ENCODE data around the gene ZNF747. TPM values are rescaled to one million over a fixed set of nuclear protein-coding genes. Genes with fewer than 3 reads are reported as not detected.
"Not testable (repeated sequence)": the region's sequence is repeated elsewhere in the genome, so short reads cannot be mapped to it uniquely, and the experiment has no call there.

Gene ZNF747
- total RNA-seq, 1 experiment from 2014 or later = 6.9 TPM

DNA sequence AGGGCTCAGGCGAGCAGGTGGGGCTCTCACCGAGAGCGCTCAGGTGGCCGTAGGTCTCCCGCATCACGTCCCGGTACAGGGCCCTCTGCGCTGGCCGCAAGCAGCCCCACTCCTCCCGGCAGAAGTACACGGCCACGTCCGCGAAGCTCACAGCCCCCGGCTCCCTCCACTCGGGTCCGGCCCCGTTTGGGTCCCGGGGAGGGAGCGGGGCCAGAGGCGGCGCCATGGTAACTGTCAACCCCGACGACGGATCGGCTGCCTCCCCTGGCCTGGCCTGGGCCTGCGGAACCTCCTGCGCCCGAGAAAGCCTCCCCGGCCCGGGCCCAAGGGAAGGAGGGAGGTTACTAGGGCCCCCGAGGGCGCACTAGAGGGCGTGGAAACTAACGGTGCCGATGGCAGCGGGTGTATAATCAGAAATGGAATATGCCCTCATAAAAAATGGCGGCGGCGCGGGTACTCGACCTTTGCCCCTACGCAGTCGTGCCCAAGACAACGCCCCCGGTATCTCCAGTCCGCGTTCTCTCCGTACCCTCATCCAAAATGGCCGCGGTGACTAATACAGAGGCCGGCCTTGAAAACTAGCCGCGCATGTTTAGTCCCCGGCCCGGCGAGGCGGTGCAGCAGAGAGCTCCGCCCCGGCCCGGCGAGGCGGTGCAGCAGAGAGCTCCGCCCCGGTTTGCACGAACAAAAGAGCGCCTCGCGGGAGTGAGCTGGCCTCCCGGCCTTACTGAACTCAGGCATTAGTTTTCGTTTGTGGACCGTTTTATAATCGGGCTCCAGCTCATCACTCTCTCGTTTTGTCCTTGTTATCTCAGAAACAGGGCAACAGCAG lies 23.5 kb upstream of the ZNF747 start, which contains the start of gene ZNF764:
TSS of gene ZNF764 (minus strand) at position 418 of the 832 bp plus-strand sequence. CDS start at position 226, 192 bp downstream.
- DNase-seq (ENCODE audit: low read depth) = peak; percentile 97

DNA sequence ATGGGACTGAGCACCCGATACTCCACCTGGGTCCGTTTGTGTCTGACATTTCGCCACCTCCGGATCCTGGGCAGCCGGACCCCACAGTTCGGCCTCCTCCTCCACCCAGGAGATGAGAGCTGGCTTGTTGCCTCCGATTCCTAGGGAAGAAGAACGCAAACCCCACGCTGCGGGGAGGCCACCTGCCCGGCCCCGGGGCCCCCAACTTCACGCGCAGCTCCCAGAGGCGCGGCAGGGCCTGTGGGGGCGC lies 23.0 kb upstream of the ZNF747 start:
- no peak for DNase-seq (ENCODE audit: low read depth)

DNA sequence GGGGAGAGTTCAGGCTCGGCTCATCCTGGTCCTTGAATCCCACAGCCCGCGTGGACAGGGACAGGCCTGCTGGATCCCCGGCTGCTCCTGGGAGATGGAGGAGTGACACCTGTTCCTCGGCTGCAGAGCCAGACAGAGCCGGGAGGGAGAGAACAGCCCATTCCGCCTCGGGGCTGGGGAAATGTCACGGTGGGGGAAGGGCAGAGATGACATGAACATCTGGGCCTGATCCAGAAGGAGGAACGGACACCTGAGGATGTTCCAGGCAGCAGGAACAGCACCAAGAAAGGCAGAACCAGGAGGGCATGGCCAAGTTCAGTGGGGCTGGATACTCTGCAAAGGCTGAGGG lies 21.4 kb upstream of the ZNF747 start:
- DNase-seq (ENCODE audit: low read depth) = no peak

DNA sequence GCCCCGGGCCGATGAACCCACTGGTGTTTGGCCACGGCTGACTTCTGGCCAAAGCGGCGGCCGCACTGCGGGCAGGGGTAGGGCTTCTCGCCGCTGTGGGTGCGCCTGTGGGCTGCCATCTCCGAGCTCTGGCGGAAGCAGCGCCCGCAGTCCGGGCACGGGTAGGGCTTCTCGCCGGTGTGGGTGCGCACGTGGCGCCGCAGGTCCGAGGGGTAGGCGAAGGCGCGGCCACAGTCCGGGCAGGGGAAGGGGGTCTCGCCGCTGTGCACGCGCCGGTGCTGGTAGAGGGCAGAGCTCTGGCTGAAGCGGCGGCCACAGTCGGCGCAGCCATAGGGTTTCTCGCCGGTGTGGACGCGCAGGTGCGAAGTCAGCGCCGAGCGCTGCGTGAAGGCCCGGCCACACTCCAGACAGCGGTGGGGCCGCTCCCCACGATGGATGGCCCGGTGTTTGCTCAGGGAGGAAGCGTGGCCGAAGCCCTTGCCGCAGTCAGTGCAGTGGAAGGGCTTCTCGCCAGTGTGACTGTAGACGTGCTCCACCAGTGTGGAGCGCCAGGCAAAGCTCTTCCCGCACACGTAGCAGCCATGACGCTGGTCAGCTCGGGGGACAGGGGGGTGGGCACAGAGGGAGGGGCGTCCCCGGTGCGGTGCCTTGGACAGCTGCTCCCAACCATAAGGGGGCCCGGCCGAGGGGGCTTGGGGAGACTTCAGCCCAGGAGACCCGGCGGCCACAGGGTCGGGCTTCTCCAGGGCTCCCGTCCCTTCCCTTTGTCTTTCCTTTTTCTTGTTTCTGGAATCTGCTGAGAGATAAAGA lies 20.9 kb upstream of the ZNF747 start:
- no peak for DNase-seq (ENCODE audit: low read depth)

DNA sequence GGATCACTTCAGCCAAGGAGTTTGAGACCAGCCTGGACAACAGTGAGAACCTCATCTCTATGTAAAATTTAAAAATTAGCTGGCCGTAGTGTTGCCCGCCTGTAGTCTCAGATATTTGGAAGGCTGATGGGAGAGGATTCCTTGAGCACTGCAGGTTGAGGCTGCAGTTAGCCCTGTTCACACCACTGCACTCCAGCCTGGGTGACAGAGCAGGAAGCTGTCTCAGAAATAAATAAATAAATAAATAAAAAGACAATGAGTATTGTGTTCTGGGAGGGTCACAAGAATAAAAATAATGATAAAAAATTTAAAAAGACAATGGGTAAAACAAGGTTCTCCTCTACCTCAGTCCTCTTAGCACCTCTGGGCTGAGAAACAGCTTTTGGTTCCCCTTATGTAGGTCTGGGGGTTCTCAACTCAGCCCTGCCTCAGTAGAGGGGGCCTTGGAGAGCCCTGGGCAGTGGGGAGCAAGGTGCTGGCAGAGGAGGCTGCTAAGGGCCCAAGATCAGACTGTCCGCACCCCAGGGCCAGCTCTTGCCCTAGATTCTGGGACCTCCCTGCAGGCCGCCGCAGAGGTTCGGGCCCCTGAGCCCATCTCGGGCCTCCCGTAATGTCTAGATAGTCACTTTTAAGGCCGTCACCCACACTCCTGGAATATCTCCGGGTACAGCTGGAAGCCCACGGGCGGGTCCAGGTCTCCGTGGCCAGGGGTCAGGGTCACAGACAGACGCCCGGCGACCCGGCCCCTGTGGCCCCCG lies 20.1 kb upstream of the ZNF747 start:
- DNase-seq (ENCODE audit: low read depth) = no peak

DNA sequence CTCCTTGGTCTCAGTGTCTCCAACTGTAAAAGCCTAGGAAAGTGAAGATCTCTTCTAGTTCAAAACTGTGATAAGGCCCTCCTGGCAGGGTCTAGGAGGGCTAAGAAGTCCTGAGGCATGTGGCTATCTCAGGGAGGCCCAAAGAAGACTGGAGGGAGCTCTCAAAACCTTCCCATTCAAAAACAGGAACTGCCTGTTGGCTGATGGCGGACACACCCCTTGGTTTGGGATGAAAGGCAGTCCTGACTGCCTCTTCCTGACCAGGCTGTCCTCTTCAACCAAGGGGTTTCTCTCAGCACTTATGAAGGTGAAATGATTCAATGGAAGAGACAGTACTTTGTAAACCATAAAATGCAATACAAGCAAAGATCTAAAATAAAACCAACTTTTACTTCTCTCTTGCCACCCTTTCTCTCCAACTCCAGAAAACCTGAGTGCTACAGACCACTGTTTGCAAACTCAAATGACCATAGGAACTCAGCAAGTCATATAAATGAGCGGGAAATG lies 18.8 kb upstream of the ZNF747 start:
- DNase-seq (ENCODE audit: low read depth) = no peak

DNA sequence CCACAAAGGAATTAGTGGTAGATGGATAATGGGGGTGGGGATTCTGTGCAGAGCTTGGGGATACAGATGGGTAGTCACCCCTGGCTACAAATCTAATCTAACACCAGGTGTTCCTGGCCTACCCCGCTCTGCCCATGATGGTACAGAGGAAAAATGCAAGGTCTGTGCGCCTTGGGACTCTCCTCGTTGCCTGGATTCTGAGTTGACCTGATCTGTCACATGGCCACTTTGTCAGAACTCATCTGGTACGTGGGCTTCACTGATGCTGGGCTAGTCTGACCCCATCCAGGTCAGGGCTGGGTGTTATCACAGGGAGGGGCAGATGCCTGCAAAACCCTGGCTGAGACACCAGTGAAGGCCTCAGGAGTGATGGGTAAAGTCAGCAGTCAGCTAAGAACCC lies 18.3 kb upstream of the ZNF747 start:
- DNase-seq (ENCODE audit: low read depth) = no peak

DNA sequence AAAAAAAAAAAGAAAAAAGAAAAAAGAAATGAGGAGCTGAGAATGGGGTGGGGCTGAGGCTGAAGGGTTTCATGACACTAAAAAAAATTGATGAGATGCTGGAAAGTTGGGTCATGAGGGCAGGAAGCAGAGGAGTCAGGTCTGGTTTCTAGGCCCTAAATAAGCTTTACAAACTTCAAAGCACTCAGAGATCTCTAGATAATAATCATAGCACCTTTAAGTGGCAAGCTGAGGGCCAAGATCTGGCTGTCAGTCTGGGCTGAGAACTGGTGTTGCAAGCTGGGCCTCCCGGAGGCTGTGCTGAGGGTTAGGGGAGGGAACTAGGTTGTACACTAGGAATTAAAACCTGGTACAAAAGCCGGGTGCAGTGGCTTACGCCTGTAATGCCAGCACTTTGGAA lies 17.1 kb upstream of the ZNF747 start:
- no peak for DNase-seq (ENCODE audit: low read depth)

DNA sequence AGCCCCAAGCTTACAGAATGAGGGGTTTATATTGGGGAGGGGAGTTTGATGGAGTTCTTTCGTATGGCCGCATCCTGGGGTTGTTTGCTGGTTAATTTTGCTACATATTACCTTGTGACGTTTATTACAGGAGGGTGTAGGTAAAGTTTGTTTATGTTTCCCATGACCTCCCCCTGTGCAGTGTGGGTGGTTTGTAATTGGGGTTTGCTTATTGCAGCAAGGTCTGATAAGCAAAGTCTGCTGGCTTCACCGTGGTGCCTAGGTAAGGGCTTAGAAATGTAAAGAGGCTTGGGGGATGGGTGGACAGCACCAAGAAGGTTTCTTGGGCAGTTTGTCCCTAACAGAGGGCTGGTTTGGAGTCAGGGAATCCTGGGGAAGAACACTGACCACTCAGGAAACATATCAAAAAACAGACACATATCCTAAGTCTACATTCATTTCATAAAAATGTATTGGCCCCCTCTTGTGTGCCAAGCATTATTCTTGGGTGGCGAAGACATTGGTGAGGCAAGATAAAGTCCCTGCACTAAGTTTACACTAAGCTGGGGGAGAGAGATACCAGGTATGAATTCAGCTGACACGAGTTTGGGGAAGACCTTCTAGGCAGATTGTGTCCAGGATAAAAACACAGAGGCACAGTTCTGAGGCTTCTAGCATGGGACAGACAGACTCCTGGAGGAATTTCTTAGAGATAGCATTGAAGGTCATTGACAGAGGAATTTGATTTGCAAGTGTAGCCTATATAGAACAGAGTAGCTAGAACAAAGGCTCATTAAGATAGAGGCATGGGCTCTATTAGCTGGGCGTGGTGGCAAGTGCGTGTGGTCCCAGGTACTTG lies 14.0 kb upstream of the ZNF747 start:
- DNase-seq (ENCODE audit: low read depth) = no peak

DNA sequence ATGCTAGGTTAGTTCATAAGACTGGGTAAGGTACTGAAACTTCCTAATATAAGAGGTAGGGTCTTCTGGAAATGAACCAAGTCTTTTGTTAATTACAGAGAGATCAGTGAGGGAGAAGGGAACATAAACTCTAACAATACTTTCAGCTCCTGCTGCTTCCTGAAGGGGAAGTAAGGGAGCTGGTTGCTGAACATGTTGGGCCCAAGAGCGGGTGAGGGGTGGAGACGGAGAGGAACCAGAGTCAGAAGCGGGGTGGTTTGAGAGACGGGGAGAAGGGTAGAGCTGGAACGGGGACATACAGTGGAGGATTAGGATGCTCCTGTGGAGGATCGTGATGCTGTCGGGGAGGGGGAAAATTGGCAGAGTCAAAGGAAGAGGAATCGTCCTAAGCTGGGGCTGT lies 11.5 kb upstream of the ZNF747 start:
- no peak for DNase-seq (ENCODE audit: low read depth)

DNA sequence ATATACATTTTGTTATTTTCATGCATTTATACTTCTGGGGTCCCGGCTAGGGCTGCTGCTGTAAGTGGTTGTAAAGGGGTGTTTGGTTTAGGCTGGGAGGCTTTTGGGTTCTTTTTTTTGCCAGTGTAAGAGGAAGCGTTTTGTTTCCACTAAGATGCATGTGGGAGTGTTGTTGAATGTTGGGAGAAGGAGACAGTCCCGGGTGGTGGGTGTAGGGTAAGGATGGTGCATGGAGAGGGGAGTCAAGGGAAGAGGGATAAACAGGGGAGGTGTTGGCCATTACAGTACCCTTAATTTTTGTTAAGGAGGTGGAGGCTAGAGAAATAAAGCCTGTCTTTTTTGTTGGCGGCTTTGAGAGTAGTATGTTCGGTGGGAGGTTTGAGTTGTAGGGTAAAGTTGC lies 8.4 kb upstream of the ZNF747 start:
- no peak for DNase-seq (ENCODE audit: low read depth)

DNA sequence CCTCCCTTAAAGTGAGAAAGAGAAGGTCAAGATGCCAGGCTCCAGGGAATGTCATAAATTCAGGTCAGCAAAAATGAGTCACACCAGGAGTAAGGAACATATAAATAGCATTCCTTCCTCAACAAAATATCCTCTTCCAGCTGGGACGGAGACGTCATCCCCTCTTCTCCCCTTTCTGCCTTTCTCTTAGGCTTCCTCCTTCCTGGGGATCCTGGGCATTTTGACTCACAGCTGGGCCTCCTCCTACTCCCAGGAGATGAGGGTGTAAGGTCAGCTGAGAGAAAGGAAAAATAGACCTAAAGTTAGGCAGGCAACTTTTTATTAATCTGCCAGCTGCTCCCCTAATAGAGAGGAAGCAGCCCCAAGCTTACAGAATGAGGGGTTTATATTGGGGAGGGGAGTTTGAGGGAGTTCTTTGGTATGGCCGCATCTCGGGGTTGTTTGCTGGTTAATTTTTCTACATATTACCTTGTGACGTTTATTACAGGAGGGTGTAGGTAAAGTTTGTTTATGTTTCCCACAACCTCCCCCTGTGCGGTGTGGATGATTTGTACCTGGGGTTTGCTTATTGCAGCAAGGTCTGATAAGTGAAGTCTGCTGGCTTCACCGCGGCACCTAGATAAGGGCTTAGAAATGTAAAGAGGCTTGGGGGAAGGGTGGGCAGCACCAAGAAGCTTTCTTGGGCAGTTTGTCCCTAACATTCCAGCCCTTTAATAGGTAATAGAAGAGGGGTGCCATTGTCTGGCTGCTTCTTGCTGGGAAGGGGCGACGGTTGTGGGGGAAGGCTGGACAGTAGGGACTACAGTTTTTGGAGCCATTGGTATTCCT lies 7.1 kb upstream of the ZNF747 start:
- peak; percentile 46 for DNase-seq (ENCODE audit: low read depth)

DNA sequence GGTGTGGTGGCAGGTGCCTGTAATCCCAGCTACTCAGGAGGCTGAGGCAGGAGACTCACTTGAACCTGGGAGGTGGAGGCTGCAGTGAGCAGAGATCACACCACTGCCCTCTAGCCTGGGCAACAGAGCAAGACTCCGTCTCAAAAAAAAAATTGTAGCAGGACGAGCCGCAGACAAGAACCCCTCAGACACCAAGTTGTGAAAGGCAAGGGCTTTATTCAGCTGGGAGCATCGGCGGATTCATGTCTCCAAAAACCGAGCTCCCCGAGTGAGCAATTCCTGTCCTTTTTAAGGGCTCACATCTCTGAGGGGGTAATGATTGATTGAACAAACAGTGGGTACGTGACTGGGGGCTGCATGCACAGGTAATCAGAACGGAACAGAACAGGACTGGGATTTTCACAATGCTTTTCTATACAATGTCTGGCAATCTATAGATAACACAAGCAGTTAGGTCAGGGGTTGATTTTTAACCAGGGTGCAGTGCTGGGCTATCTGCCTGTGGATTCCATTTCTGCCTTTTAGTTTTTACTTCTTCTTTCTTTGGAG lies 6.3 kb upstream of the ZNF747 start:
- DNase-seq (ENCODE audit: low read depth) = not testable (repeated sequence)

DNA sequence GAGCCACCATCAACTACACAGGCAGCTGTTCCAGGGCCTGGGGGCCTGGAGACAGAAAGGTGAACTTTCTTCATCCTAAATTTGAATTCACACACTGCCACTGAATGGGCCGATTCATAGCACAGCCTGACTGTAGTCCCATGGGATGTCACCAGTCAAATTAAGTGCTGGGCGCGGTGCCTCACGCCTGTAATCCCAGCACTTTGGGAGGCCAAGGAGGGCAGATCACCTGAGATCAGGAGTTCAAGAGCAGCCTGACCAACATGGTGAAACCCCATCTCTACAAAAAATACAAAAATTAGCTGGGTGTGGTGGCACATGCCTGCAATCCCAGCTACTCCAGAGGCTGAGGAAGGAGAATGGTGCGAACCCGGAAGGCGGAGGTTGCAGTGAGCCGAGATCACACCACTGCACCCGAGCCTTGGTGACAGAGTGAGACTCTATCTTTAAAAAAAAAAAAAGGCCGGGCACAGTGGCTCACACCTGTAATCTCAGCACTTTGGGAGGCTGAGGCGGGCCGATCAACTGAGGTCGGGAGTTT lies 5.4 kb upstream of the ZNF747 start:
- not testable (repeated sequence) for DNase-seq (ENCODE audit: low read depth)

DNA sequence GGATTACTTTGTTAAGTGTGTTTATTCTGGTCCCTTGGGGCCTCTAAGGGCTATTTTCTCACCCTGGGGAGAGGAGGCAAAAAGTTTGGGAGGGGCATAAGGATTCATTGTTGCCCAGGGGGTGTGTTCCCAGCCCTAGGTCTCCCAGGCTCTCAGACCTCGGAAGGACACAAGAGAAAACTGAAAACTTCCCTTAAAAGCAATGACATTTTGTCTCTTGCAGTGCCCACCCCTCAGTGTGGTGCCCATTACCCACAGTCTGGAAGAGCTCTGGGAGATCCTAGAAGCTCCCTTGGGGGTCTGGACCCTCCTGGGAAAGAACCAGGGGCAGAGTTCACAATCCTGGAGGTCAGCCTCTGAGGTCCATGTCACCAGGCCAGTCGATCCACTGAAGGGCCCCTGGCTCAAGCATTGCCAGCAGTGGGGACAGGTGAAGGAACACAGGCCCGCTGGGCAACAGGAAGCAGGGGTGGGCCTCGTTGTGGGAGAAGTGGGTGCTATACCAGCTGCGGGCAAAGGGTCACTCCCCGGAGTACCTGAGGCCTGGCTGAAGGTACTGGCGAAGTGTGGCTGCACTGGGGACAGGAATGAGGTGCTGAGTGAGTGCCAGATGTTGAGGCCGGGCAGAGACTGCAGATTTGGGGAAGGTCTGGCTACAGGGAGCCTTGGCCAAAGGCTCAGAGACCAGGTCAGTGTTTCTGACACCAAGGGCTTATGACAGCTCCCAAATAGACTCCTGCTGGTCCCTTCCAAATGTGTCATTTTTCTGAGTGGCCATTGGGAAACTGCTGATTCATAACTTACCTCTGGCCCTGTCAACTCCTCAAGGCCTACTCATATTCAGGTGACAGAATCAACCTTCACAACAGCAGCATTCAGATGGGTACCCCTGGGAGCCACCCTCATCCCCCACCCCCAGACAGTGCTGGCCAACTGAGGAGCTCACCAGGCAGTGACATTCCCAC lies 4.6 kb upstream of the ZNF747 start:
- DNase-seq (ENCODE audit: low read depth) = no peak

DNA sequence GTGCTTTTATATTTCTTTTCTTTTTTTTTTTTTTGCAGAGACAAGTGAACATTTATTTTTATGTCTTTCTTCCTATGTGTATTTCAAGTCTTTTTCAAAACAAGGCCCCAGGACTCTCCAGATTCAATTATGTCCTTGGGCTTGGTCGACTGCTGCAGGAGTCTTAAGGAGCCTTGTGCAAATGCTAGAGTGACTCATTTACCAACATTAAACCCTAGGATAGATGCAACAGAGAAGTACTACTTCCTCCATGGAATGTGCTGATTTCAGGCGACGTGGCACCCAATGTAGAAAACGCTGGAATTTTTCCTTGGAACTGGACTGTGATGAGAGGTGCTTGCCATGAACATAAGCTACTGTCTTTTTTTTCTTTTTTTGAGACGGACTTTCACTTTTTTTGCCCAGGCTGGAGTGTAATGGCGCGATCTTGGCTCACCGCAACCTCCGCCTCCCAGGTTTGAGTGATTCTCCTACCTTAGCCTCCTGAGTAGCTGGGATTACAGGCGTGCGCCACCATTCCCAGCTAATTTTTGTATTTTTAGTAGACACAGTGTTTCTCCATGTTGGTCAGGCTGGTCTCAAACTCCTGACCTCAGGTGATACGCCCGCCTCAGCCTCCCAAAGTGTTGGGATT lies 1.9 kb upstream of the ZNF747 start:
- DNase-seq (ENCODE audit: low read depth) = not testable (repeated sequence)

DNA sequence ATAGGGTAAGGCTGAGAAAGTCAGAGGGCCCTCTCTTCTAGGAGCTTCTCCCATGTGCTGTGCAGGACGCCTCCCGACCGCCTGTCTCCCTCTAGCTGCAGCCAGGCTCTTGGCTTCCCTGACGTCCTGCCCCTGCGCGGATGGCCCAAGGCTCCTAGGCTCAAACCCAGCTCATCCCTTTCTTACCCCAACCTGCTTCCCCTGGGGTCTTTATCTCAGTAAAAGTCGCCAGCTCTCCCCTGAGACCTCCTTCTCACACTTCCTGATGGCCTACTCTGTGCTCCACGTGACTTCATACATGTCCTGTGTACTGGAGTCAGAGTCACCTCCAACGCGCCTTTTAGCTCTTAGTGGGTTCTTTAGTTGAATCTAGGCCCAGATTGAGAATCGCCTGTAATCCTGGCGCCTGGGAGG lies 1.1 kb upstream of the ZNF747 start:
- peak; percentile 57 for DNase-seq (ENCODE audit: low read depth)

DNA sequence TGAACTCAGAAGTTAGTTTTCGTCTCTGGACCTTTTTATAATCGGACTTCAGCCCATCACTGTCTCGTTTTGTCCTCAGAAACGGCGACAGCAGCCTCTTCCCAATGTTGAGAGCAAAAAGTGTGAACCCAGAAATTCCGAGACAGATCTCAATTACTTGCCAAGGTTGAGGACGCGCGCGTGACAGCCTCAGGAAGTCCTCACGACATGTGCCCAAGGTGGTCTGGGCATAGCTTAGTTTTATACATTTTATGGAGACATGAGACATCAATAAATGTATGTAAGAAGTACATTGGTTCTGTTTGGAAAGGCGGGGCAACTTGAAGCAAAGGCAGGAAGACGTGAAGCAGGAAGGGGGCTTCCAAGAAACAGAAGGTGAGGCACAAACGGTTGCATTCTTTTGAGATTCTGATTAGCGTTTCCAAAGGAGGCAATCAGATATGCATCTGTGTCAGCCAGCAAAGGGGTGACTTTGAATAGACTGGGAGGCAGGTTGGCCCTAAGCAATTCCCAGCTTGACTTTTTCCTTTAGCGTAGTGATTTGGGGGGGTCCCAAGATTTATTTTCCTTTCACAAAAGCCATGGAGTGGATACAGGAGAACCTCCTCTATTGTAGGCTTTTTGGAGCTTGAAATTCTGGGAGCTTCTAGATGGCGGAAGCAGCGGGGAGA lies 583 bp upstream of the ZNF747 start:
- DNase-seq (ENCODE audit: low read depth) = peak; percentile 31
